Stimulated activated CD8-positive, alpha-beta memory T cell treated with anti-CD3 and anti-CD28 coated beads, Interleukin-2, amount 100 ng/mL, for 1 hour (primary cell): ENCODE results near the gene TACR1.

Experiments
- DNase-seq, 2 donors: peaks; one replicate each; pipeline ENCODE4 v3.0.0-alpha.2; 2020; ENCODE audit warnings: low read depth in 2 of 2

TACR1 gene

GRCh38 chr2:75047189-75047991 lies 151.9 kb downstream of the TACR1 start:
- no peak for DNase-seq

GRCh38 chr2:75045526-75046050 lies 153.7 kb downstream of the TACR1 start:
- DNase-seq = no peak

GRCh38 chr2:75044291-75044690 lies 155.0 kb downstream of the TACR1 start:
- DNase-seq = no peak

GRCh38 chr2:75042823-75043222 lies 156.5 kb downstream of the TACR1 start:
- DNase-seq = no peak

- no peak for DNase-seq
Measured at GRCh38 chr2:75041731-75042600, 157.4 kb downstream of the TACR1 start.

GRCh38 chr2:75041226-75041625 lies 158.1 kb downstream of the TACR1 start:
- no peak for DNase-seq

- no peak for DNase-seq
Measured at GRCh38 chr2:75035444-75036353, 163.6 kb downstream of the TACR1 start.

GRCh38 chr2:75033516-75033915 lies 165.8 kb downstream of the TACR1 start:
- DNase-seq = no peak

- no peak for DNase-seq
Measured at GRCh38 chr2:75031906-75032803, 167.2 kb downstream of the TACR1 start.

- no peak for DNase-seq
Measured at GRCh38 chr2:75031171-75031570, 168.1 kb downstream of the TACR1 start.

GRCh38 chr2:75030218-75031009 lies 168.9 kb downstream of the TACR1 start:
- no peak for DNase-seq

GRCh38 chr2:75027886-75028285 lies 171.4 kb downstream of the TACR1 start:
- no peak for DNase-seq

- DNase-seq = no peak
Measured at GRCh38 chr2:75025633-75026380, 173.5 kb downstream of the TACR1 start.

- DNase-seq = no peak
Measured at GRCh38 chr2:75025216-75025615, 174.1 kb downstream of the TACR1 start.

- no peak for DNase-seq
Measured at GRCh38 chr2:75023666-75024455, 175.5 kb downstream of the TACR1 start.

GRCh38 chr2:75022516-75022915 lies 176.8 kb downstream of the TACR1 start:
- DNase-seq = no peak

- no peak for DNase-seq
Measured at GRCh38 chr2:75021672-75022071, 177.6 kb downstream of the TACR1 start.

GRCh38 chr2:75020476-75020875 lies 178.8 kb downstream of the TACR1 start:
- no peak for DNase-seq
